ENCODE measurements around the gene TMEM115. TPM values are rescaled to one million over a fixed set of nuclear protein-coding genes. Genes with fewer than 3 reads are reported as not detected.
"Not testable (repeated sequence)": the region's sequence is repeated elsewhere in the genome, so short reads cannot be mapped to it uniquely, and the experiment has no call there.

Gene TMEM115
- total RNA-seq, 1 donor = 20.3 TPM

DNA sequence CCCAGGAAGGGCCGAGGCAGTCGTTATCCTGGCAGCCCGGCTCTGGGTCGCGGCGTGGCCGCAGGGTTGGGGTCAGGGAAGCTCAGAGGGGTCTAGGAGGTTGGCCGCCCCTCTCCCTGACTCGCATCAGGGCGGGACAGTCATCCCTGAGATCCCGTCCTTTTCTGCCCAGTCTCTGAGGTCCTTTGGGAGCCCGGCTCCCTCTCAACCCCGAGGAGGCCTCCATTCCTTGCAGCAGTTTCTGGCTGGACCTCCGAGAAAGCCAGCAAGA, 37.3 kb downstream of the TMEM115 start:
- peaks cover 91% of the 10 kb centered on the region for H3K4me1 ChIP-seq (ENCODE audit: insufficient read depth, low read length)
- peak overlapping the region; percentile 73 for H3K4me3 ChIP-seq (ENCODE audit: low read length)
- no peaks in the 10 kb centered on the region for H3K27me3 ChIP-seq (ENCODE audit: insufficient read depth, low read length)
- no peaks in the 10 kb centered on the region for H3K9me3 ChIP-seq (ENCODE audit: low read depth, low read length)

DNA sequence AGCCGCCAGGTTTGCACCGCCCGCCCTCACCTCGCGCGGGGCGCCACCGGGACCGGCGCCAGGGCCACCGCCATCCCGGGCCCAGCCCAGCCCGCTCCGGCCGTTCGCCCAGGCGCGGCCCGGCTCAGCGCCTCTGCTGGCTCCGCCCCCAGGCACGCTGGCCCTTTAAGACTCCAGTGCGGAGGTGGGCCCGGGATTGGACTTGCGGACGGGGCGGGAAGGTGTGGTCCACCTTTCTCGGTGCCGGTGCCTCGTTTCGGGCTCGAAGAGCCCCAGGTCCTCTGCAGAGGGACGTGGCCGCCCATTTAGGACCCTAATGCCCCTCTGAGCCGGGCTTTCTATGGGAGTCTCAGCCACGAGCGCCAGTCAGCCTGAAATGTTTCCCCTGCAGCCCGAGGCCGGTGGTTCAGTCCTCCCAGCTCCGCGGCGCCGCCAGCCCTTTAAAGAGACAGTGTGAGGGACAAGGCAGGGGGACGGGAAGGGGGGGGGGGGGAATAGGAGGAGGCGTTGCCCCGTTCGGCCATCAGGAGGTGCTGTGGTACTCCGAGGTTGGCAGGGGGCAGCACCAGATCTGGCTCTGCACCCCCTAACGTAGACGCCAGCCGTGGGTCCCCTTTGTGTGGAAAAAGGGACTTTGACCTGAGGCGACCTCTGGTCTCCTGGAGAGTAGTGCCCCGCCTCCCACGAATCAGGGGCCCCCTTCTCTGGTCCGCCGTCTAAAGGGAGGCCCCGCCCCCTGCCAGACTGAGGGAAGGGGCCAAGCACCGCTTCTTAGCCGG, 37.8 kb downstream of the TMEM115 start:
- Histone ChIP-seq H3K27me3 (ENCODE audit: insufficient read depth, low read length) (no peaks in the 10 kb centered on the region), H3K4me3 (ENCODE audit: low read length) (peak overlapping the region; percentile 73), H3K4me1 (ENCODE audit: insufficient read depth, low read length) (peaks cover 91% of the 10 kb centered on the region), H3K9me3 (ENCODE audit: low read depth, low read length) (no peaks in the 10 kb centered on the region)

DNA sequence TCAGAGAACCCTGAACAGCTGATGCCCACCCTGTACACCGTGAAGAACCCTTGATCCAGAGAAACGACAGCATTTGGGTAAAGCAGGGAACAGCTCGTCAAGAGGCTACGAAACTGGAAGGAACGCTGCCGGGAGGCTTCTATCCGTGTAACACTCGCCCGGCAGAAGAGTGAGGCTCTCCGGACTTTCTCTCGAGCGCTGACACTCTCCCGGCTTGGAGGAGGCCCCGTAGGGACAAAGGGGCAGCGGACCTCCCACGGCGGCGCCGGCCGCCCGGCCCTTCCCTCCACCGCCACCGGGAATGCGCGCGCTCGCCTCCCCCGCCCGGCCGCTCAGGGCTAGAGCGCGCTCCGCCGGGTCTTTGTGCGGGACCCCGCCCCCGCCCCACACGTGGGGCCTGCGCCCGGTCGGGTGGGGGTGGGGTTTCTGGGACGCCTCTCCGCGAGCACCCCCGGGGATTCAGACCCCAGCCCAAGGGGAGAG, 38.4 kb downstream of the TMEM115 start:
- H3K9me3 ChIP-seq (ENCODE audit: low read depth, low read length) = no peaks in the 10 kb centered on the region
- H3K4me1 ChIP-seq (ENCODE audit: insufficient read depth, low read length) = peaks cover 87% of the 10 kb centered on the region
- H3K4me3 ChIP-seq (ENCODE audit: low read length) = peak overlapping the region; percentile 73
- no peaks in the 10 kb centered on the region for H3K27me3 ChIP-seq (ENCODE audit: insufficient read depth, low read length)

DNA sequence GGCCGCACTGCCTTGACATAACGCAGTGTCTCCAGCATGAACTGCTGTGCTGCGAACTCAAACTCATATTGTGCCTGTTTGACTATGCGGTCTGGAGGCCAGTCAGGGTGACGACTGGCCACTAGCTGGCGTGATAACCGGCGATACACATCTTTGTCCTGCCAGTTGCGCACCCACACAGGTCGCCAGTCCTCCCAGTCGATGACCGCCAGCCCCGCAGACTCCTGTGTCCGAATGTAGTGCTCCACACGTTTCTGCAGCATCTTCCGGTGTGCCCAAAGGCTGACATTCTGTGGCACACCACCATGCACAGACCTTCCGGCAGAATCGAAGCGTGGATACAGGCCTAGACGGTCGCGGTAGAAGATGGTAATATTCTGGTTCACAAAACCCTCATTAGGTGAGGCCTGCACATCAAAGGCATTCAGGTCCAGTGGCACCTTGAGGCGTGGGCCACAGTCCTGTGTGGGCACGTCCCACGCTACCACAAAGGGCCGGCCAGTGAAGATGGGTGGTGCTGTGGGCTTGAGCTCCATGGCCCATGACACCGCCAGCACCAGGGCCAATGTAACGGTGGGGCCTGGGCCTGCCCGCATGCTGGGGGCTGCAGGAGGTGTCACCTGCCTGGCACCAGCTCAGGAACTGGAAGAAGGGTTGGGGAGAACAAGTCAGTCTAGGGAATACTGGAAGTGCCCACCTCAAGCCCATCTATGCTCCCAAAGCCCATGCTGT, 39.3 kb downstream of the TMEM115 start:
- Histone ChIP-seq H3K4me3 (ENCODE audit: low read length) (peak overlapping the region; percentile 73), H3K27me3 (ENCODE audit: insufficient read depth, low read length) (no peaks in the 10 kb centered on the region), H3K4me1 (ENCODE audit: insufficient read depth, low read length) (peaks cover 79% of the 10 kb centered on the region), H3K9me3 (ENCODE audit: low read depth, low read length) (no peaks in the 10 kb centered on the region)

DNA sequence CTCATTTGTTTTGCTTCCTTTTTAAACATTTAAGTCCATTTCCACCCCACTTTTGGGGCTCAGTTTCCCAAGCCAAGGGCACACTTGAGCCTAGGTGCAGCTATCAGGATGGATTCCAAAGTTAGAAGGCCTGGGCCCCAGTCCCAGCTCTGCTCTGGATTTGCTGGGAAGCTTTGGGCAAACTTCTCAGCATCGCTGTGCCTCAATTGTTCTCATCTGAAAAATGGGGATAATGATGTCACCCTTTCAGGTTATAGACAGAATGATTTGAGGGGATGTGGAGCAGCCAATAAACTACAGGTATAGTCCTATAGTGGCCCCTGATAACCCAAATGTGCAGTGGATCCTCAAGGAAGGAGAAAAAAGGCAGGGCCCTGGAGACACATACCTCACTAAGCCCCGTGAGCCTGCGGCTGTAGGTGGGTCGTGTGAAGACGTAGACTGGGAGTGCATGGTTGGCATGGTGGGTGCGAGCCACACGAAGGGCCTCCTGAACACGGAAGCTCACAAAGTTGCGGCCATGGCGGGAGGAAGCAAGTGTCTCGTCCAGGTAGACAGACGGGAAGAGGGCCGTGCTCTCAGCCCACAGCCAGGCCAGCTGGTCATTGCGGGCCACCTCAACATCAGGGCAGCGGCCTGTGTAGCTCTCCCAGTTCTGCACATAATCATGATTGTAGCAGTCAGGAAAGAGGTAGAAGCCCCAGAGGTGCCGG, 40.0 kb downstream of the TMEM115 start:
- H3K4me1 ChIP-seq (ENCODE audit: insufficient read depth, low read length) = peaks cover 72% of the 10 kb centered on the region
- no peaks in the 10 kb centered on the region for H3K9me3 ChIP-seq (ENCODE audit: low read depth, low read length)
- no peak overlapping the region for H3K4me3 ChIP-seq (ENCODE audit: low read length)
- no peaks in the 10 kb centered on the region for H3K27me3 ChIP-seq (ENCODE audit: insufficient read depth, low read length)

DNA sequence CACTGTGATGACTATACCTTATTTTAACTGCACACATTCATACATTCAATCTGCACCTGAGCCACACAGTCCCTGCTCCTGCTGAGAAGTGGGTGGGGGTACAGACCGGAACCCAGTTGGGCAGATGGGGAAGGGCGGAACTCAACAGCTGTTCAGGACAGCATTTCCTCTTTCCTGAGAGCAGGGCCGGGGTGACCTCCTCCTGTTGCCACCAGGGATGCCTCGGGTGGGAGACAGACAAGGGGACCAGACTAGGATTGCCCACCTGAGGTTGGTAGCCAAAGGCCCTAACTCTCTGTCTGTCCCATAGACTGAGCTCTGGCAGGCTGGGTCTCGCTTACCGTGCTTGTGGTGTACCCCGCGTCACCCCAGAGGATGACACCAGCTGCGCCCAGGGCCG, 40.7 kb downstream of the TMEM115 start:
- H3K9me3 ChIP-seq (ENCODE audit: low read depth, low read length) = no peaks in the 10 kb centered on the region
- peaks cover 65% of the 10 kb centered on the region for H3K4me1 ChIP-seq (ENCODE audit: insufficient read depth, low read length)
- no peak overlapping the region for H3K4me3 ChIP-seq (ENCODE audit: low read length)
- H3K27me3 ChIP-seq (ENCODE audit: insufficient read depth, low read length) = no peaks in the 10 kb centered on the region

DNA sequence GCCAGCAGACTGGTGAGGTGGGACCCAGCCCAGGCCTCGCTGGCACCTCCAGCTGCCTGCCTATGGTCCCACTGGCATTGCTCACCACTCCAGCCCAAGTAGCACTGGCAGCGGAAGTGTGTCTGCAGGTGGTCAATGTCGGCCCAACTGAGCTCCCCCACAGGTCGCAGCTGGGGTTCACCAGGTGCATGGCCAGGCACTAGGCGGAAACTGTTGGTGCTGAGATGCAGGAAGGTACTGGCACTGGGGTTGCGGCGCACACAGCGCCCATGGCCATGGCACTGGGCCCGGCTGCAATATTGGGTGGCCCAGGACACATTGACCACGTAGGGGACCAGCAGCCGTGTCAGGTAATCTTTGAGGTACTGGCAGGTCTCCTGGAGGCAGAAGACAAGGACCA, 41.2 kb downstream of the TMEM115 start:
- Histone ChIP-seq H3K4me3 (ENCODE audit: low read length) (no peak overlapping the region), H3K4me1 (ENCODE audit: insufficient read depth, low read length) (peaks cover 60% of the 10 kb centered on the region), H3K27me3 (ENCODE audit: insufficient read depth, low read length) (no peaks in the 10 kb centered on the region), H3K9me3 (ENCODE audit: low read depth, low read length) (no peaks in the 10 kb centered on the region)

DNA sequence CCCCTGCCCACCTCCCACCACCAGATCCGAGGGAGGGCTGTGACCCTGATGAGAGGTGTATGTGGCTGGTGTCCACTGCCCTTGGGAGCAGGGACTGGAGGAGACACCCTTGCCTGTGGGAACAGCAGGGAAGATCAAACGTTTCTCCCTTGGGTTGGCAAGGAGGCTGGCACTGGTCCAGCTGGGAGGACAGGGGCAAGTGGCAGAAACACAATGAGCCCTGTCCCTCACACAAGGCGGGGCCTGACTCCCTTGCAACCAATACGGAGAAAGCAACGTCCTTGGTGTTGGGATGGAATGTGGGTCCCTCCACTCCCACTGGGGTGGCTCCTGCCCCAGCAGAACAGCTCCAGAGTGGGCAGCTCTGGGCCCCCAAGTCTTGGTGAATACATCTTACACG, 42.0 kb downstream of the TMEM115 start:
- Histone ChIP-seq H3K4me3 (ENCODE audit: low read length) (no peak overlapping the region), H3K9me3 (ENCODE audit: low read depth, low read length) (no peaks in the 10 kb centered on the region), H3K4me1 (ENCODE audit: insufficient read depth, low read length) (peaks cover 52% of the 10 kb centered on the region), H3K27me3 (ENCODE audit: insufficient read depth, low read length) (no peaks in the 10 kb centered on the region)

DNA sequence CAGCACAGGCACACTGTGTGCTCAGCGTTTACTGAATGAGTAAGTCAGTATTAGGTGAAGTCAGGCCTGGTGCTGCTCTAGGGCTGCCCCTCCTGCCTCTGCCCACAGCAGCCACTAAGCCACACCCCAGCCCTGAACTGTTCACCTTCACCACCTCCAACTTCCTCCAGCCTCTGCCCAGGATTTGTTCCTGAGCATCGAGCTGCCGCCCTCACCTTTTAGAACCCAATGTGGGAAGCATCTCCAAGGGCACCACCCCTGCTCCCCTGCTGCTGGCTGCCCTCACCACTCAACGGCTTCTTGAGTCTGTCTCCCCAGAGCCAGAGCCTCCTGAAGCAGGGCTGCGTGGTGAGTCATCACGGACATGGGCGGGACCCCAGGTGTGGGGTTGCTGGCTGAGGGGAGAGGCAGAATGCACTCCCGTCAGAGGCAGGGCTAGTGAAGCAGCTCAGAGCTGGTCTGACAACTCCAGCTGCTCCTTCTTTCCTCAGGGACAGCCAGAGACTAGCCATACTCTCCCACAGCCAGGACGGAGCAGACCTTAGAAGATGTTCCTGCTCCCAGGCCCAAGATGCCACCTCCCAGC, 42.6 kb downstream of the TMEM115 start:
- no peaks in the 10 kb centered on the region for H3K27me3 ChIP-seq (ENCODE audit: insufficient read depth, low read length)
- H3K4me3 ChIP-seq (ENCODE audit: low read length) = no peak overlapping the region
- no peaks in the 10 kb centered on the region for H3K9me3 ChIP-seq (ENCODE audit: low read depth, low read length)
- peaks cover 46% of the 10 kb centered on the region for H3K4me1 ChIP-seq (ENCODE audit: insufficient read depth, low read length)

DNA sequence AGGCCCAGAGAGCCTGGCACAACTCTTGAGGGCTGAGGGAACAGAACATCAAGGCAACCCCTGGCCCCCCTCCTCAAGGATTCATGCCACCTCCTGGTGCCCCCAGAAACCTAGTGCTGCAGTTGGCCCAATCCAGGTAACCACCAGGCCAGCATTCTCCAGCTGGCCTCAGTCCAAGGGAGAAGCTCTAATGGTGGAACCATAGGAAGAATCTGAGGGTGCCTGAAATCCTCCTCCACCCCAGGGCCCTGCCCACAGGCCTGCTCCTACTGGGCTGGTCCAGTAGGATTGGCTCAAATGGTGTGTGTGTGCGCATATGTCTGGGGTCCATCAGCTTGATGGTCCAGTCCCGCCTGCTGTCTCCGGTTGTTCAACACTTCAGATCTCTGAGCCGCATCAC, 44.5 kb downstream of the TMEM115 start:
- Histone ChIP-seq H3K9me3 (ENCODE audit: low read depth, low read length) (no peaks in the 10 kb centered on the region), H3K4me3 (ENCODE audit: low read length) (no peak overlapping the region), H3K4me1 (ENCODE audit: insufficient read depth, low read length) (peaks cover 34% of the 10 kb centered on the region), H3K27me3 (ENCODE audit: insufficient read depth, low read length) (no peaks in the 10 kb centered on the region)

DNA sequence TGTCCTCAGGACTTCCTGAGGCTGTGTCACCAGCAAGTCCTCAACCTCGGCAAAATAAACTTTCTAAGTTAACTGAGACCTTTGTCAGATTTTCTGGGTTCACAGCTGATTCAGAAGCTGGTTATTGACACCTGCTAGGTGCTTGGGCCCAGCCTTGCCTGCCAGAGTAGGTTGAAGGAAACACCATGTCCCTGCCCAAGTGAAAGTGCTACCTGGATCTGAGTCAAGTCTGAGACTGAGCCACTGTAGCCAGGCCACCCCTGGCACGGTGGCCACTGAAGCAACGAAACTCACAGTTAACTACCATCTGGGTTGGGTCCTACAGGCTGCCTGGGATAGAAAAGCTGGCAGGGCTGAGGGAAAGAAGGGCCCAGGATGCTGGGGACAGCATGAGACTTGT, 45.0 kb downstream of the TMEM115 start:
- H3K4me3 ChIP-seq (ENCODE audit: low read length) = no peak overlapping the region
- H3K27me3 ChIP-seq (ENCODE audit: insufficient read depth, low read length) = no peaks in the 10 kb centered on the region
- H3K9me3 ChIP-seq (ENCODE audit: low read depth, low read length) = no peaks in the 10 kb centered on the region
- peaks cover 29% of the 10 kb centered on the region for H3K4me1 ChIP-seq (ENCODE audit: insufficient read depth, low read length)

DNA sequence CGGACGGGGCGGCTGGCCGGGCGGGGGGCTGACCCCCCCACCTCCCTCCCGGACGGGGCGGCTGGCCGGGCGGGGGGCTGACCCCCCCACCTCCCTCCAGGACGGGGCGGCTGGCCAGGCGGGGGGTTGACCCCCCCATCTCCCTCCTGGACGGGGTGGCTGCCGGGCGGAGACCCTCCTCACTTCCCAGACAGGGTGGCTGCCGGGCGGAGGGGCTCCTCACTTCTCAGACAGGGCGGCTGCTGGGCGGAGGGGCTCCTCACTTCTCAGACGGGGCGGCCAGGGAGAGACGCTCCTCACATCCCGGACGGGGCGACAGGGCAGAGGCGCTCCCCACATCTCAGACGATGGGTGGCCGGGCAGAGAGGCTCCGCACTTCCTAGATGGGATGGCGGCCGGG, 47.3 kb downstream of the TMEM115 start:
- not testable (repeated sequence) for H3K9me3 ChIP-seq (ENCODE audit: low read depth, low read length); H3K4me1 ChIP-seq (ENCODE audit: insufficient read depth, low read length); H3K4me3 ChIP-seq (ENCODE audit: low read length); H3K27me3 ChIP-seq (ENCODE audit: insufficient read depth, low read length)

Data from mononuclear cell (primary cell).